ENCODE data around the gene RPL39L.

- TF ChIP-seq CTCF (tag by site-specific recombination; IDR thresholded peaks at IDR 0.05), result no peak
- TF ChIP-seq ZNF274 (IDR thresholded peaks at IDR 0.05; ENCODE audit: low read length), result no peak
- TF ChIP-seq ZNF274 (tag by site-specific recombination; IDR thresholded peaks at IDR 0.05; ENCODE audit: borderline replicate concordance), result no peak
- TF ChIP-seq REPIN1 (tag by site-specific recombination; IDR thresholded peaks at IDR 0.05; ENCODE audit: low read depth), result no peak
- TF ChIP-seq ZNF785 (tag by site-specific recombination; IDR thresholded peaks at IDR 0.05), result no peak
- no peak for TF ChIP-seq ZNF76 (tag by site-specific recombination; IDR thresholded peaks at IDR 0.05; ENCODE audit: borderline replicate concordance, low read depth)
- no peak for TF ChIP-seq ELK4 (IDR thresholded peaks at IDR 0.05; ENCODE audit: borderline replicate concordance, low read depth, low read length)
- no peak for TF ChIP-seq ZNF561 (tag by site-specific recombination; IDR thresholded peaks at IDR 0.05; ENCODE audit: borderline replicate concordance)
Observed at GRCh38 chr3:187162265-187162953, 23.1 kb upstream of the RPL39L start.
